HUES64 (cell line): Measurements from ENCODE around the gene ACIN1.

ENCODE experiments used
- H3K27ac ChIP-seq: 2 replicates; pipeline ENCODE4 v1.7.0; 2013; ENCODE audit warnings: low read depth, low read length, inconsistent platforms
- H3K27me3 ChIP-seq: 2 replicates; pipeline ENCODE4 v1.6.1; 2013; ENCODE audit warnings: mild to moderate bottlenecking, low read length; ENCODE audit not compliant: insufficient read depth
- H3K36me3 ChIP-seq: 2 replicates; pipeline ENCODE4 v1.6.1; 2013; ENCODE audit warnings: mild to moderate bottlenecking, low read length; ENCODE audit not compliant: insufficient read depth
- H3K4me1 ChIP-seq: 2 replicates; pipeline ENCODE4 v1.6.1; 2013; ENCODE audit warnings: mild to moderate bottlenecking, low read length, moderate library complexity; ENCODE audit not compliant: insufficient read depth
- H3K4me3 ChIP-seq: 2 replicates; pipeline ENCODE4 v1.5.1; 2013; ENCODE audit warnings: mild to moderate bottlenecking, low read length, moderate library complexity
- H3K9ac ChIP-seq: 2 replicates; pipeline ENCODE4 v1.6.1; 2013; ENCODE audit warnings: mild to moderate bottlenecking, low read depth, low read length
- H3K9me3 ChIP-seq: 2 replicates; pipeline ENCODE4 v1.6.1; 2013; ENCODE audit warnings: low read depth, low read length; ENCODE audit not compliant: insufficient read depth
- WGBS: fragments of 150-250, 120-280 bp; methylation state at CpG from one replicate; pipeline ENCODE4 v1.1.7; 2013; ENCODE audit warnings: missing lambda C conversion rate; 5-methylcytosine and 5-hydroxymethylcytosine counted together

Gene ACIN1

GRCh38 chr14:23131482-23131881 lies 36.5 kb upstream of the ACIN1 start:
- WGBS: 93% methylated on average over 5 of the region's 5 CpGs
- Histone ChIP-seq H3K27ac (no peak overlapping the region), H3K9ac (no peak overlapping the region), H3K36me3 (peaks cover 63% of the 10 kb centered on the region), H3K4me3 (no peak overlapping the region), H3K9me3 (no peaks in the 10 kb centered on the region), H3K27me3 (no peaks in the 10 kb centered on the region), H3K4me1 (no peaks in the 10 kb centered on the region)

- H3K27me3 ChIP-seq: no peaks in the 10 kb centered on the region
- peaks cover 3% of the 10 kb centered on the region; the same call in 1 of the 2 replicates for H3K4me1 ChIP-seq
- peaks cover 57% of the 10 kb centered on the region for H3K36me3 ChIP-seq
- H3K9ac ChIP-seq: no peak overlapping the region
- no peak overlapping the region for H3K4me3 ChIP-seq
- H3K27ac ChIP-seq: no peak overlapping the region
- WGBS: 92% methylated on average over 3 of the region's 3 CpGs
- H3K9me3 ChIP-seq: no peaks in the 10 kb centered on the region
Measured at GRCh38 chr14:23130871-23131270, 35.9 kb upstream of the ACIN1 start.

DNA sequence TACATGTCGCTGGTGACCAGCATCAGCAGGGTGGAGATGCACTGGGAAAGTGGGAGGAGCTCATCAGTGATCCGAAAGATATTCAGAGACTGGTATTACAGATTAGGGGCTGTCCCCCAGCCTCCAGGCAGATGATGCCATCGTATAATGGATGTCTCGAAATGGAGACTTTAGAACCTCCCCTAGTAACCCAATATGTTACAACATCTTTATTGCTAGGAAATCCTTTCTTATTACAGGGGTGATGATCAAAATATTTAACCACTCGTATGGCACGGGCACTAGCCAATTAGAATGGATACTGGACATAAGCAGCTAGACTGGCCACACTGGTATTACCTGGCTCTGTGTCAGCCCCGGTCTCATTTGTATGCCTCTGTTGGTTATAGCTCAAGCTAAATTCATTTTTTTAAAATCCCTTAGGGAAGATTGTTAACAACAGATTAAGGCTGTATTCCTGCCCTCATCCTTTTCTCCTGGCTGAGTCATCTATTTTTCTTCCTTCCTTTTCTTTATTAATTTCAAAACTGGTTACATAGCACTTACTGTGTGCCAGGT lies 34.9 kb upstream of the ACIN1 start:
- no peaks in the 10 kb centered on the region for H3K9me3 ChIP-seq
- peaks cover 8% of the 10 kb centered on the region; the same call in 1 of the 2 replicates for H3K4me1 ChIP-seq
- H3K36me3 ChIP-seq: peaks cover 53% of the 10 kb centered on the region
- H3K27me3 ChIP-seq: no peaks in the 10 kb centered on the region
- H3K27ac ChIP-seq: no peak overlapping the region
- no peak overlapping the region for H3K4me3 ChIP-seq
- WGBS: 92% methylated on average over 7 of the region's 7 CpGs
- H3K9ac ChIP-seq: no peak overlapping the region

DNA sequence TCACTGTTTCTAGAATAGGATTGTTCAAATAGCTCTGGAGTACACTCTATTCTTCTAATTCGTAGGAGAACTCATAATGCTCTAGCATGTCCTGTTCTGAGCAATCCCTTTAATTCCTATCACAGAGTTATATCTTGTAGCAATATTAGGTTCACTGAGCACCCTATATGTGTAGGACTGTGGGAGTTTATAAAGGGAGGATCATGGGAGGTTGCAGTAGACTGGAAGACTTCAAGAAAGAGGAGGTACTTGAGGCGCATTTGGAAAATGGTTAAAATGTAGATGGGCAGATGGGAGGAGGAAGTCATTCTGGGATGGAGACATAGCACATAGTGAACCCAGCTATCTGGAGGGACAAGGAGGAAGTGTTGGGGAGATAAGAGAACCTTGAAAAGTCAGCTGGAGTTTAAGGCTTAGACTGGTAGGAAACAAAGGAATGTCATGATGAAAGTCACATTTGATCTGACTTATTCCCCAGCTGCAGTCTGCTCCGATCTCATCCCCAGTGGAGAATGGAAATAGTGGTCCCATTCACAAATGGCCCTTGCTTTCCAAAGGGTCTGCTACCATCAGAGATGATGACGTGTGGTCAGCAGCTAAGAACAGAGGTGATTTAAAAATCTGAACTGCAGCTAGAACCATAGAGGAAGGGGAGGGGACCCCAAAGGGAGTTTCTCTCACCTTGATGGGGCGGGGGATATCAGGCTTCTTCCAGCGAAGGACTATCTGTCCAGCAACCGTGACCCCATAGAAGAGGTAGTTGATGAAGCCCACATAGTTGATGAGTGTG lies 34.2 kb upstream of the ACIN1 start:
- Histone ChIP-seq H3K27ac (no peak overlapping the region), H3K4me1 (peaks cover 9% of the 10 kb centered on the region; the same call in 1 of the 2 replicates), H3K27me3 (no peaks in the 10 kb centered on the region), H3K9me3 (no peaks in the 10 kb centered on the region), H3K36me3 (peaks cover 53% of the 10 kb centered on the region), H3K4me3 (no peak overlapping the region), H3K9ac (no peak overlapping the region)
- 93% methylated on average over 7 of the region's 7 CpGs for WGBS

DNA sequence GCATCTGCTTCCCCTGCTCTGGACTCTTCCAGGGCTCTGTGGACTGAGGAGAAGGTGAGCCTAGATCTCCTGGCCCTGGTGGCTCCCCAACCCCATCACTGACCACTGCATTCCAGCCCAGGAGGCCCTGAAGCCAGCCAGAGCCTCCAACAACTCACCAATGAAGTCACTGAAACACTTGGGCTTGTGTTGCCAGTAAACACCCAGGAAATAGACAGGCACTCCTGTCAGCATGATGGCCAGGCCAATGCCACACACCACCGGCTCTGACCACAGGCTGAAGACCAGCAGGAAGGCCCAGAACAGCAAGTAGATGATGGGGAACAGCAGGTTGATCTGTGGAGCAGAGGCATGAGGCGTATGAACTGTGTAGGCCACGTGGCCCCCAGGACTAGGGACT lies 32.9 kb upstream of the ACIN1 start:
- Histone ChIP-seq H3K27me3 (no peaks in the 10 kb centered on the region), H3K9ac (no peak overlapping the region), H3K27ac (no peak overlapping the region), H3K4me3 (no peak overlapping the region), H3K36me3 (peaks cover 49% of the 10 kb centered on the region), H3K4me1 (peaks cover 9% of the 10 kb centered on the region; the same call in 1 of the 2 replicates), H3K9me3 (no peaks in the 10 kb centered on the region)
- 90% methylated on average over 3 of the region's 3 CpGs for WGBS

GRCh38 chr14:23126548-23127278 lies 31.8 kb upstream of the ACIN1 start:
- H3K36me3 ChIP-seq: peaks cover 43% of the 10 kb centered on the region
- H3K27ac ChIP-seq: no peak overlapping the region
- no peak overlapping the region for H3K9ac ChIP-seq
- 96% methylated on average over 8 of the region's 8 CpGs for WGBS
- no peaks in the 10 kb centered on the region for H3K27me3 ChIP-seq
- H3K9me3 ChIP-seq: no peaks in the 10 kb centered on the region
- H3K4me1 ChIP-seq: peaks cover 9% of the 10 kb centered on the region
- H3K4me3 ChIP-seq: no peak overlapping the region

DNA sequence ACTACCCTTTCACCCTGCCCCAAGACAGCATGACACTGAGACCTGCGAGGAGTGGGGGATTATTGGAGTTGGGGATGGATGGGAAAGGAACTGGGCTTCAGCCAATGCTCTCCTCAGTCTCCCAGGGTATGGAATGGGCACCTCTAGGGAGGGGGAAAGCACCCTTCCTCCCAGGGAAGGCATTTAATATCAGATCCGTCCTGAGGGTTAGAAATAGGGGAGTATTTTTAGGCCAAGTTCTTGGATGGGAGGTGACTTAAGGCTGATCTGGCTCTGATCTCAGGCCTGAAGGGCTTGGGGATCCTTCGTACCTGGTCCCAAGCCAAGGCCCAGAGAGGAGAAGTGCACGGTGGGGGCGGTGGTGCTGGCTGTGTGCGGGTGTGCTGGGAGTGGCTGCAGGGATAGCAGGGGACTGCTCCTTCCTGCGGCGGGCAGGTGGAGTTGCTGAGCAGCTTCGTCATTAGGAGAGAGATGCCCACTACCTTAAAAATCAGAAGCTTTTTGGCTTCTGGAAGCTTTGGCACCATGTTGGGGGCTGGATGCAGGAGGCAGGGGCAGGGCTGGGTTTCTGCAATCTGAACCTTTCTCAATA lies 31.1 kb upstream of the ACIN1 start:
- peaks cover 16% of the 10 kb centered on the region for H3K4me1 ChIP-seq
- H3K9me3 ChIP-seq: no peaks in the 10 kb centered on the region
- WGBS: 86% methylated on average over 9 of the region's 9 CpGs
- H3K9ac ChIP-seq: no peak overlapping the region
- H3K27me3 ChIP-seq: no peaks in the 10 kb centered on the region
- H3K27ac ChIP-seq: no peak overlapping the region
- H3K36me3 ChIP-seq: peaks cover 36% of the 10 kb centered on the region
- no peak overlapping the region for H3K4me3 ChIP-seq

DNA sequence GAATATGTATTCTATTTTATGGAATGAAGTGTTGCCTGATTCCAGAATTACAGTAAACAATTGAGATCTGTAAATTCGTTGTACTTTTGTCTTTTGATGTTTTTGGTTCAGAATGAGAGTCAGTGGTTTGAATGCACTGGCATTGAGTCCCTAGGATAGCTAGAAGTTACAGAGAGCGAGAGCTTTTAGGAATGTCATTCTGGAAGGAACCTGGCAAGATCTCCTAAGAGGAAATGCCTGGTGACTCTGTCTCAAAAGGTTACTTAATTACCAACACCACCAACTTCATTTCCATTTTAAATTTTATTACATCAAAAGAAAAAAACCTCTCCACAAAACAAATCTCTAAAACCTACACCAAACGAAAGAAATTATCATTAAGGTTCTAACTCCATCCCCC lies 30.1 kb upstream of the ACIN1 start:
- H3K9me3 ChIP-seq: no peaks in the 10 kb centered on the region
- H3K9ac ChIP-seq: no peak overlapping the region
- H3K4me1 ChIP-seq: peaks cover 22% of the 10 kb centered on the region
- no peak overlapping the region for H3K4me3 ChIP-seq
- peaks cover 27% of the 10 kb centered on the region for H3K36me3 ChIP-seq
- 69% methylated on average over 3 of the region's 3 CpGs for whole genome bisulfite sequencing
- H3K27me3 ChIP-seq: no peaks in the 10 kb centered on the region
- H3K27ac ChIP-seq: no peak overlapping the region

GRCh38 chr14:23124337-23124954 lies 29.5 kb upstream of the ACIN1 start:
- peaks cover 27% of the 10 kb centered on the region for H3K4me1 ChIP-seq
- no peak overlapping the region for H3K27ac ChIP-seq
- H3K9me3 ChIP-seq: no peaks in the 10 kb centered on the region
- H3K9ac ChIP-seq: no peak overlapping the region
- WGBS: 92% methylated on average over 13 of the region's 13 CpGs
- H3K4me3 ChIP-seq: no peak overlapping the region
- H3K36me3 ChIP-seq: peaks cover 21% of the 10 kb centered on the region
- no peaks in the 10 kb centered on the region for H3K27me3 ChIP-seq

GRCh38 chr14:23123419-23123818 lies 28.5 kb upstream of the ACIN1 start:
- no peaks in the 10 kb centered on the region for H3K9me3 ChIP-seq
- no peak overlapping the region for H3K9ac ChIP-seq
- H3K27me3 ChIP-seq: no peaks in the 10 kb centered on the region
- H3K36me3 ChIP-seq: peaks cover 11% of the 10 kb centered on the region; the same call in 1 of the 2 replicates
- peaks cover 30% of the 10 kb centered on the region for H3K4me1 ChIP-seq
- 91% methylated on average over 8 of the region's 8 CpGs for WGBS
- H3K27ac ChIP-seq: no peak overlapping the region
- H3K4me3 ChIP-seq: no peak overlapping the region
